ENCODE measurements around the gene UBE4B. TPM values are rescaled to one million over a fixed set of nuclear protein-coding genes. Genes with fewer than 3 reads are reported as not detected.
"Not testable (repeated sequence)": the region's sequence is repeated elsewhere in the genome, so short reads cannot be mapped to it uniquely, and the experiment has no call there.

UBE4B gene
- total RNA-seq, 1 donor from 2014 or later, result 47.1 TPM

DNA sequence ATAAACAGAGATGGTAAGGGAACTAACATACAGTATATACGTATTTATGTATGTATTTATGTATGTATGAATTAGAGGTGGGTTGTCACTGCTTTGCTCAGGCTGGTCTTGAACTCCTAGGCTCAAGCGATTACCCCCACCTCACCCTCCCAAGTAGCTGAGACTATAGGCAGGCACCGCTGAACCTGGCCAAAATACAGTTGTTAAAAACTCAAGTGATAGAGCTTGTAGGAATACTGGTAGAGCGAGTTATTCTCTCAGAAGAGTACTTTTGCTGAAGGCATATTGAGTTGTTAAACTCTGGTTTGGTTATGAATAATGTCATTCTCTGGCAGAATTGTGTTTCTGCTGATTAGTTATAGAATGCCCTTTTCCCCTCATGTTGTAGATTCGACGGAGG lies 38.9 kb downstream of the UBE4B start:
- Histone ChIP-seq H3K4me3 (ENCODE audit: low read depth, low read length) (no peak overlapping the region), H3K36me3 (ENCODE audit: control insufficient read depth, insufficient read depth, low read length) (no peaks in the 10 kb centered on the region), H3K27me3 (ENCODE audit: control insufficient read depth, insufficient read depth, low read length) (no peaks in the 10 kb centered on the region)
- TF ChIP-seq, protein P1, sequence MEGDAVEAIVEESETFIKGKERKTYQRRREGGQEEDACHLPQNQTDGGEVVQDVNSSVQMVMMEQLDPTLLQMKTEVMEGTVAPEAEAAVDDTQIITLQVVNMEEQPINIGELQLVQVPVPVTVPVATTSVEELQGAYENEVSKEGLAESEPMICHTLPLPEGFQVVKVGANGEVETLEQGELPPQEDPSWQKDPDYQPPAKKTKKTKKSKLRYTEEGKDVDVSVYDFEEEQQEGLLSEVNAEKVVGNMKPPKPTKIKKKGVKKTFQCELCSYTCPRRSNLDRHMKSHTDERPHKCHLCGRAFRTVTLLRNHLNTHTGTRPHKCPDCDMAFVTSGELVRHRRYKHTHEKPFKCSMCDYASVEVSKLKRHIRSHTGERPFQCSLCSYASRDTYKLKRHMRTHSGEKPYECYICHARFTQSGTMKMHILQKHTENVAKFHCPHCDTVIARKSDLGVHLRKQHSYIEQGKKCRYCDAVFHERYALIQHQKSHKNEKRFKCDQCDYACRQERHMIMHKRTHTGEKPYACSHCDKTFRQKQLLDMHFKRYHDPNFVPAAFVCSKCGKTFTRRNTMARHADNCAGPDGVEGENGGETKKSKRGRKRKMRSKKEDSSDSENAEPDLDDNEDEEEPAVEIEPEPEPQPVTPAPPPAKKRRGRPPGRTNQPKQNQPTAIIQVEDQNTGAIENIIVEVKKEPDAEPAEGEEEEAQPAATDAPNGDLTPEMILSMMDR (IDR thresholded peaks at IDR 0.05; ENCODE audit: insufficient read depth, low read length, poor library complexity, severe bottlenecking), result no peak
- DNase-seq (ENCODE audit: low read depth), result no peak

GRCh38 chr1:10073371-10073770 lies 40.6 kb downstream of the UBE4B start:
- DNase-seq (ENCODE audit: low read depth); H3K4me3 ChIP-seq (ENCODE audit: low read depth, low read length); H3K27me3 ChIP-seq (ENCODE audit: control insufficient read depth, insufficient read depth, low read length); H3K36me3 ChIP-seq (ENCODE audit: control insufficient read depth, insufficient read depth, low read length): not testable (repeated sequence)

DNA sequence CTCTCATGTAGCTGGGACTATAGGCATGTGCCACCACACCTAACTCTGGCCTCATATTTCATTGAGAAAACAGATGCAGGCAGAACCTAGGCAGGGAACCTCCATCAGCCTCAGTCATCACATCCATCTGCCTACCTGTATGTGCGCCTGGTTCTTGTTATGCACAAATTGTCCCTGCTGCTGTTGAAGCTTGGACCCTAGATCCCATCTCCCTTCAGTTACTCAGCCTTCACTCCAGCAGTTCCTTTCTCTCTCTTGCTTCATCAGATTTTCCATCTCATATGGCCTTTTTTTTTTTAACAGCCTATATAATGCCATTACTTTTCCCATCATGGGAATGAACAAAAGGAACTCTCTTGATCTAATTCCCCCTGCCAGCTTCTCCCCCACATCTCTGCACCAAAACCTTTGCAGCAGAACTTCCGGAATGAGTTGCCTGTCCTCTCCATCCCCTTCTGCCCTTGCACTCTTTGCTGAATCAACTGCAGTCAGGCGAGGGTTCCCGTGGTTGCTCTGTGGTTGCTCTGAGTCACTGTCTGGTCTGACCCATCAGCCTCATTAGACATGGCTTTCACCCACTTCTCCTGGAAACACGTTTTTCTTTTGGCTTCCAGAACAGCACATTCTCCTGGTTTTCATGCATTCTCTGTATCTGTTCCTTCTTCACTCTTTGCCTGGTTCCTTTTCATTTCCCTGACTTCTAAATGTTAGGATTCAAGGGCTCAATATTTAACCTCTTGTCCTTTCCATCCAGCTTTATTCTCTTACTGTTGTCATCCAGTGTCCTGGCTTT lies 41.5 kb downstream of the UBE4B start:
- TF ChIP-seq, protein P1 (IDR thresholded peaks at IDR 0.05; ENCODE audit: insufficient read depth, low read length, poor library complexity, severe bottlenecking), result no peak
- DNase-seq (ENCODE audit: low read depth), result peak; percentile 92
- Histone ChIP-seq H3K36me3 (ENCODE audit: control insufficient read depth, insufficient read depth, low read length) (no peaks in the 10 kb centered on the region), H3K27me3 (ENCODE audit: control insufficient read depth, insufficient read depth, low read length) (no peaks in the 10 kb centered on the region), H3K4me3 (ENCODE audit: low read depth, low read length) (no peak overlapping the region)

DNA sequence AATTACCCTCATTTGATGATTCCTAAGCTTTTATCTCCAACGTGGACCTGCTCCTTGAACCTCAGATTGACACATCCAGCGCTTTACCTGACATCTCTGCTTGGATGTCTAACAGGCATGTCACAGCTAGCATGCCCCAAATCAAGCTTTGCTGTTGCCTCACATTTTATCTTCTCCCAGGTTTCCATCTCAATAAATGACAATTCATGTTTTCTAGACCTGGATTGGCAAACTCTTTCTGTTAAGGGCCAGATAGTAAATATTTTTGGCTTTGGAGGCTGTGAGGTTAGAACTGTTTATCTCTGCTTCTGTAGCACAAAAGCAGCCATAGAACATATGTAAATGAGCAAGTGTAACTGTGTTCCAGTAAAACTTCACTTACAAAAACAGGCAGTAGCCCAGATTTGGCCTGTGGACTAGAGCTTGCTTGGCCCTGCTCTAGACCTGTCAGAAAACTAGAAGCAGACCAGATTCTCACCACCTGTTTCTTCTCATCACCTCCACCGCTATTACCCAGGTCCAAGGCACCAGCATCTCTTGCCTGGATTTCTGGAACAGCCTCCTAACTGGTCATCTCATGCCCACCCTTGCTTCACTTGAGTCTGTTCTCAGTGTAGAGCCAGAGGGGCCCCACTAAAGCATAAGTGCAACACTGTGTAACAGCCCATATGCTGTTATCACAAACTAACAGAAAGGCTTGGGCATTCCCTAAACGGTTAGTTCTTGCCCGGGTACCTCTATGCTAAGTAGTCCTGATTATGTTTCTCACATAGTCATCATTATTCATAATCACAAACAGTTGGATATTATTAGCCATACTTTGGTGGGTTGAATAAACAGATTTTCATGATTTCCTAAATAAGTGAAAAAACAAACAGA lies 42.3 kb downstream of the UBE4B start:
- H3K4me3 ChIP-seq (ENCODE audit: low read depth, low read length), result no peak overlapping the region
- no peaks in the 10 kb centered on the region for H3K27me3 ChIP-seq (ENCODE audit: control insufficient read depth, insufficient read depth, low read length)
- DNase-seq (ENCODE audit: low read depth), result no peak
- no peaks in the 10 kb centered on the region for H3K36me3 ChIP-seq (ENCODE audit: control insufficient read depth, insufficient read depth, low read length)
- TF ChIP-seq, protein P1 (IDR thresholded peaks at IDR 0.05; ENCODE audit: insufficient read depth, low read length, poor library complexity, severe bottlenecking), result no peak

- Histone ChIP-seq H3K36me3 (ENCODE audit: control insufficient read depth, insufficient read depth, low read length) (no peaks in the 10 kb centered on the region), H3K4me3 (ENCODE audit: low read depth, low read length) (no peak overlapping the region)
Observed at GRCh38 chr1:10075732-10076131, 43.0 kb downstream of the UBE4B start.

GRCh38 chr1:10078494-10078893 lies 45.7 kb downstream of the UBE4B start:
- no peaks in the 10 kb centered on the region for H3K36me3 ChIP-seq (ENCODE audit: control insufficient read depth, insufficient read depth, low read length)
- no peak for DNase-seq (ENCODE audit: low read depth)
- H3K27me3 ChIP-seq (ENCODE audit: control insufficient read depth, insufficient read depth, low read length), result no peaks in the 10 kb centered on the region
- TF ChIP-seq, protein P1 (IDR thresholded peaks at IDR 0.05; ENCODE audit: insufficient read depth, low read length, poor library complexity, severe bottlenecking), result no peak
- H3K4me3 ChIP-seq (ENCODE audit: low read depth, low read length), result no peak overlapping the region

More at GRCh38 chr1:10075732-10076131, 43.0 kb downstream of the UBE4B start:
- TF ChIP-seq, protein P1 (IDR thresholded peaks at IDR 0.05; ENCODE audit: insufficient read depth, low read length, poor library complexity, severe bottlenecking), result no peak
- H3K27me3 ChIP-seq (ENCODE audit: control insufficient read depth, insufficient read depth, low read length), result no peaks in the 10 kb centered on the region
- no peak for DNase-seq (ENCODE audit: low read depth)
